GM19455 (cell line): ENCODE data around the gene THPO.
"Not testable (repeated sequence)": the region's sequence is repeated elsewhere in the genome, so short reads cannot be mapped to it uniquely, and the experiment has no call there.

Experiments used
- ATAC-seq: cut with Tn5 transposase; IDR thresholded peaks from one replicate; pipeline ENCODE4 v1.9.1; 2021; ENCODE audit not compliant: unreplicated experiment

THPO gene

GRCh38 chr3:184352149-184352785, 25.7 kb downstream of the THPO start:
- ATAC-seq, result no peak

- no peak for ATAC-seq
Measured at GRCh38 chr3:184351511-184352148, 26.4 kb downstream of the THPO start.

GRCh38 chr3:184350618-184351017, 27.4 kb downstream of the THPO start:
- no peak for ATAC-seq

- no peak for ATAC-seq
Measured at GRCh38 chr3:184349563-184350470, 28.2 kb downstream of the THPO start.

GRCh38 chr3:184348057-184348382, 30.0 kb downstream of the THPO start:
- no peak for ATAC-seq

GRCh38 chr3:184347321-184348056, 30.5 kb downstream of the THPO start:
- no peak for ATAC-seq

- no peak for ATAC-seq
Measured at GRCh38 chr3:184346480-184347190, 31.4 kb downstream of the THPO start.

- no peak for ATAC-seq
Measured at GRCh38 chr3:184345317-184346144, 32.5 kb downstream of the THPO start.

GRCh38 chr3:184344579-184345316, 33.3 kb downstream of the THPO start:
- ATAC-seq, result no peak

GRCh38 chr3:184343200-184343876, 34.7 kb downstream of the THPO start:
- no peak for ATAC-seq

GRCh38 chr3:184341925-184342324, 36.1 kb downstream of the THPO start:
- ATAC-seq, result no peak

GRCh38 chr3:184339451-184340135, 38.4 kb downstream of the THPO start:
- ATAC-seq, result not testable (repeated sequence)

GRCh38 chr3:184339001-184339400, 39.0 kb downstream of the THPO start:
- ATAC-seq, result no peak

- ATAC-seq, result no peak
Measured at GRCh38 chr3:184338511-184338945, 39.5 kb downstream of the THPO start.

- no peak for ATAC-seq
Measured at GRCh38 chr3:184337981-184338380, 40.0 kb downstream of the THPO start.

GRCh38 chr3:184337399-184337714, 40.6 kb downstream of the THPO start, which contains the start of gene FAM131A:
Gene FAM131A, plus strand, starts transcription at chr3:184337600. Its CDS starts 31 bp downstream, at chr3:184337631.
- ATAC-seq, result no peak

GRCh38 chr3:184336547-184337398, 41.2 kb downstream of the THPO start:
- no peak for ATAC-seq
